ENCODE measurements around the gene DGKH. TPM values are rescaled to one million over a fixed set of nuclear protein-coding genes. Genes with fewer than 3 reads are reported as not detected.
A peak's percentile ranks its signal among the peaks of the same experiment; 100 is the strongest.
"Not testable (repeated sequence)": the region's sequence is repeated elsewhere in the genome, so short reads cannot be mapped to it uniquely, and the experiment has no call there.

DGKH gene
- total and polyA plus RNA-seq, 5 donors, result 2.0 to 12.1 (median 6.3) TPM

DNA sequence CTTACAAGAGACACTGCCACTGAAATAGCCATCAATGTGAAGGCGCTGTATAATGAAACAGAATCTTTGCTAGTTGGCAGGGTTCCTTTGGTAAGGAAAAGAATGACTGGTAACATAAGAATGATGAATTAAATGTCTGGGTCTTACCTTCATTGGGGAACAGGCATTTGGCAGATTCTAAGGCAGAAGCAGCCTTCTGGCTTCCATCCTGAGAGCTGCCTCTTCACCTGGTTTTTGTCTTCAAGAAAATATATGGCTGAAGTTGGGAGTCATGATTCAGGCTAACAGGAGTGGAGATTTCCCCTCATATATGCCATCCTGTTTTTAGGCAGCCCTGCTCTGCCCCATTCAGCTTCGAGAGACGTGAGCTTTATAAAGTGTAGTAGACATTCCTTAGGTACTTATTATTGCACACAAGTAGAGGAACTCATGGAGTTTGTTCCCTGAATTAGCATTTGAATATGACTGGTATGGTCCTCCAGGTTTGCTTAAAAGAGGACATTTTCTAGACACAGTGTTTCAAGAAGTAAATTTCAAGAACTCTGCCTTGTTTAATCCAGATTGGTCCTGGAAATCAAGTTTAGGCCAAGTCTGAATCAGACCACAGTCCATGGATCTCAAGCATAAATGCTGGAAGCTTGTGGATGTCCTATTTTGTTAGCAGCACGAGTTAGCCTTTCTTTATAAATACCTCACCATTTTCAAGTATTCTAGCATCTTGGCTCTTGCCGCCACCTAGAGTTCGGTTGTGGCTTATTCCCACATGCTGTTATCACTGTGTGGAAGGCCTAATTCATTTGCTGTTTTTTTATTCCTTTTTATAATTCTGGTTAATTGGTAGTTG, 167.4 kb downstream of the DGKH start:
- Histone ChIP-seq H3K4me3 (ENCODE audit: low read length) (no peak overlapping the region), H3K4me1 (ENCODE audit: control insufficient read depth, insufficient read depth, low read length) (no peaks in the 10 kb centered on the region), H3K9me3 (ENCODE audit: control insufficient read depth, low read length) (no peaks in the 10 kb centered on the region), H3K27ac (ENCODE audit: low read length) (no peak overlapping the region), H3K27me3 (ENCODE audit: control insufficient read depth, insufficient read depth) (no peaks in the 10 kb centered on the region)
- ATAC-seq, result no peak
- 68% methylated on average over 6 of the region's 6 CpGs for WGBS
- intact Hi-C loops (cut with DNase I), result no loop called here
- peak in 1 of 3 donors; percentile 24 for DNase-seq

DNA sequence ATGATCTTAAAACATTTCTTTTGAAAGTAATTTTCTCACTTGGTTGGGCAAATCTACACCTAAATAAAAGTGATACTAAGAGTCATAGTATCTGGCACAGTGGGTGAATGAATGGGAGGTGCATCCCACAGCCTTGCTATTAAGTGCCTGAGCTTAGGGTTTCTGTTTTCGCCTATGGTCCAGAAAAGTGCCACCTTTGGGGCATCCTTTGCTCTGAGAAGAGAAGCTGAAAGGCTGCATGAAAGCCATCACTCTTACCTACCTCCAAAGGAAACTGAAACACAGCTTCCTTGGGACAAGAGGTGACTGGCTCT, 167.9 kb downstream of the DGKH start:
- WGBS, result 86% methylated on average over 1 of the region's 1 CpG
- ATAC-seq, result no peak
- intact Hi-C loops (cut with DNase I), result no loop called here

GRCh38 chr13:42218576-42218975, 170.1 kb downstream of the DGKH start:
- ATAC-seq (no peak), DNase-seq (peak; percentile 11 to 53 (median 34))
- Histone ChIP-seq H3K27me3 (ENCODE audit: control insufficient read depth, insufficient read depth) (no peaks in the 10 kb centered on the region), H3K27ac (ENCODE audit: low read length) (no peak overlapping the region), H3K4me1 (ENCODE audit: control insufficient read depth, insufficient read depth, low read length) (no peaks in the 10 kb centered on the region), H3K4me3 (ENCODE audit: low read length) (no peak overlapping the region), H3K9me3 (ENCODE audit: control insufficient read depth, low read length) (no peaks in the 10 kb centered on the region)
- WGBS, result 92% methylated on average over 3 of the region's 3 CpGs
- intact Hi-C loops (cut with DNase I), result no loop called here

More for the DNA sequence above, 167.9 kb downstream of the DGKH start:
- Histone ChIP-seq H3K27me3 (ENCODE audit: control insufficient read depth, insufficient read depth) (no peaks in the 10 kb centered on the region), H3K9me3 (ENCODE audit: control insufficient read depth, low read length) (no peaks in the 10 kb centered on the region), H3K4me3 (ENCODE audit: low read length) (no peak overlapping the region), H3K4me1 (ENCODE audit: control insufficient read depth, insufficient read depth, low read length) (no peaks in the 10 kb centered on the region), H3K27ac (ENCODE audit: low read length) (no peak overlapping the region)
- no peak for DNase-seq

DNA sequence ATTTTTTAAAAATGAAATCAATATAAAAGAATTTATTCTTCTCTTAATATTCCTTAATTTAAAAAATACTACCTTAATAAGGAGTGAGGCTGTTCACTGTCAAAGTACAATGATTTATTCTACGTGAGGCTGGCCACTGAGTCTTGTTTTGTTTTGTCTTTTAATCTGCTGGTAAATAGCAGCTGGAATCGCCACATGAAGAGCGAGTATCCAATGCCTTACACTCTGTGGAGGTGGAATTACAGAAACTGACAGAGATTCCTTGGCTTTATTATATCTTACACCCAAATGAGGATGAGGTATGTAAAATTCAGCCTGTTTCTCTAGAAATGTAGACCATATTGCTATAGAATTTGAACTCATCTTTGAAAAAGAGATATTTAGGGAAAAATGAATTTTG, 170.6 kb downstream of the DGKH start:
- intact Hi-C loops (cut with DNase I), result no loop called here
- H3K4me3 ChIP-seq (ENCODE audit: low read length), result no peak overlapping the region
- WGBS, result 90% methylated on average over 3 of the region's 3 CpGs
- H3K9me3 ChIP-seq (ENCODE audit: control insufficient read depth, low read length), result no peaks in the 10 kb centered on the region
- H3K4me1 ChIP-seq (ENCODE audit: control insufficient read depth, insufficient read depth, low read length), result no peaks in the 10 kb centered on the region
- DNase-seq (no peak), ATAC-seq (no peak)
- H3K27me3 ChIP-seq (ENCODE audit: control insufficient read depth, insufficient read depth), result no peaks in the 10 kb centered on the region
- no peak overlapping the region for H3K27ac ChIP-seq (ENCODE audit: low read length)

DNA sequence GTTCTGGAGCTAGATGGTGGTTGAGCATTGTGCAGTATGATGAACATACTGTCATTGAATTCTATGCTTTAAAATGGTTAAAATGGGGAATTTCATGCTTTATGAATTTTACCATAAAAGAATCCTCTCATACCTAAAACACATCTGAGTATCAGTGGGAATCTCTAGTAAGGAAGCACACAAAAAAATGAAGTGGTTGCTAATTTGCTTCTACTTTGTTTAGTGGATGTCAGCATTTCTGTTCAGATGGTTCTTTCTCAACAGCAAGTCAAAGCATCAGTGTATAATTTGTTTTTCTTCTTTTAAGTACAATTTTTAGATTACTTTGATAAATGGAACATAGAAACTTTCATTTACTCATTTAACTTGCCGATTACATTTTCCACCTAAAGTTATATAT, 171.4 kb downstream of the DGKH start:
- H3K4me3 ChIP-seq (ENCODE audit: low read length), result no peak overlapping the region
- DNase-seq, result no peak
- H3K27ac ChIP-seq (ENCODE audit: low read length), result no peak overlapping the region
- no peaks in the 10 kb centered on the region for H3K9me3 ChIP-seq (ENCODE audit: control insufficient read depth, low read length)
- no peaks in the 10 kb centered on the region for H3K27me3 ChIP-seq (ENCODE audit: control insufficient read depth, insufficient read depth)
- no peak for ATAC-seq
- H3K4me1 ChIP-seq (ENCODE audit: control insufficient read depth, insufficient read depth, low read length), result no peaks in the 10 kb centered on the region
- intact Hi-C loops (cut with DNase I), result no loop called here
- 98% methylated on average over 1 of the region's 1 CpG for WGBS

GRCh38 chr13:42221121-42221765, 172.8 kb downstream of the DGKH start:
- Histone ChIP-seq H3K27ac (ENCODE audit: low read length) (no peak overlapping the region), H3K4me3 (ENCODE audit: low read length) (no peak overlapping the region), H3K4me1 (ENCODE audit: control insufficient read depth, insufficient read depth, low read length) (no peaks in the 10 kb centered on the region), H3K27me3 (ENCODE audit: control insufficient read depth, insufficient read depth) (no peaks in the 10 kb centered on the region), H3K9me3 (ENCODE audit: control insufficient read depth, low read length) (no peaks in the 10 kb centered on the region)
- ATAC-seq (no peak), DNase-seq (no peak)
- WGBS, result 90% methylated on average over 4 of the region's 4 CpGs
- intact Hi-C loops (cut with DNase I), result no loop called here

DNA sequence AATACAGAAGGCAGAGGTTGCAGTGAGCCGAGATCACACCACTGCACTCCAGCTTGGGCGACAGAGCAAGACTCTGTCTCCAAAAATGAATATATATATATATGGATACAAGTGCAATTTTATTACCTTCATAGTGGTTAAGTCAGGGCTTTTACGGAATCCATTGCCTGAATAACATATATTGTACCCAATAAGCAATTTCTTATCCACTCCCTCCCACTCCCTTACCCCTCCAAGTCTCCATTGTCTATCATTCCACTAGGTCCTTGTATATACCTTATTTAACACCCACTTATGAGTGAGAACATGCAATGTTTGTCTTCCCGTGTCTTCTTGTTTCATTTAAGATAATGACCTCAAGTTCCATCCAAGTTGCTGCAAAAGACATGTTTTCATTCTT, 175.2 kb downstream of the DGKH start:
- Histone ChIP-seq H3K27ac (ENCODE audit: low read length) (no peak overlapping the region), H3K4me1 (ENCODE audit: control insufficient read depth, insufficient read depth, low read length) (no peaks in the 10 kb centered on the region), H3K4me3 (ENCODE audit: low read length) (no peak overlapping the region), H3K9me3 (ENCODE audit: control insufficient read depth, low read length) (no peaks in the 10 kb centered on the region), H3K27me3 (ENCODE audit: control insufficient read depth, insufficient read depth) (no peaks in the 10 kb centered on the region)
- WGBS, result 98% methylated on average over 4 of the region's 4 CpGs
- DNase-seq, result no peak
- no peak for ATAC-seq
- intact Hi-C loops (cut with DNase I), result no loop called here

GRCh38 chr13:42225051-42225450, 176.6 kb downstream of the DGKH start:
- Histone ChIP-seq H3K4me3 (ENCODE audit: low read length) (no peak overlapping the region), H3K27me3 (ENCODE audit: control insufficient read depth, insufficient read depth) (no peaks in the 10 kb centered on the region), H3K27ac (ENCODE audit: low read length) (no peak overlapping the region), H3K4me1 (ENCODE audit: control insufficient read depth, insufficient read depth, low read length) (no peaks in the 10 kb centered on the region), H3K9me3 (ENCODE audit: control insufficient read depth, low read length) (no peaks in the 10 kb centered on the region)
- DNase-seq, result no peak
- no peak for ATAC-seq
- WGBS, result 97% methylated on average over 2 of the region's 2 CpGs
- intact Hi-C loops (cut with DNase I), result no loop called here

DNA sequence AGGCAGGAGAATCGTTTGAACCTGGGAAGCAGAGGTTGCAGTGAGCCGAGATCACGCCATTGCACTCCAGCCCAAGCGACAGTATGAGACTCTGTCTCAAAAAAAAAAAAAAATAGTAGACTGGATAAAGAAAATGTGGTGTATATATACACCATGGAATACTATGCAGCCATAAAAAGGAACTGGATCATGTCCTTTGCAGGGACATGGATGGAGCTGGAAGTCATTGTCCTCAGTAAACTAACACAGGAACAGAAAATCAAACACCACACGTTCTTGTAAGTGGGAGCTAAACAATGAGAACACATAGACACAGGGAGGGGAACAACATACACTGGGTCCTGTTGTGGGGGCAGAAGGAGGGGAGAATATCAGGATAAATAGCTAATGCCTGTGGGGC, 178.3 kb downstream of the DGKH start:
- DNase-seq; H3K4me3 ChIP-seq (ENCODE audit: low read length); intact Hi-C loops (cut with DNase I); H3K9me3 ChIP-seq (ENCODE audit: control insufficient read depth, low read length); H3K27me3 ChIP-seq (ENCODE audit: control insufficient read depth, insufficient read depth); ATAC-seq; H3K4me1 ChIP-seq (ENCODE audit: control insufficient read depth, insufficient read depth, low read length); H3K27ac ChIP-seq (ENCODE audit: low read length): not testable (repeated sequence)
- 96% methylated on average over 5 of the region's 5 CpGs for WGBS

GRCh38 chr13:42228527-42228926, 180.1 kb downstream of the DGKH start:
- Histone ChIP-seq H3K4me3 (ENCODE audit: low read length) (no peak overlapping the region), H3K27ac (ENCODE audit: low read length) (no peak overlapping the region), H3K27me3 (ENCODE audit: control insufficient read depth, insufficient read depth) (no peaks in the 10 kb centered on the region), H3K4me1 (ENCODE audit: control insufficient read depth, insufficient read depth, low read length) (no peaks in the 10 kb centered on the region), H3K9me3 (ENCODE audit: control insufficient read depth, low read length) (no peaks in the 10 kb centered on the region)
- intact Hi-C loops (cut with DNase I), result no loop called here
- DNase-seq (no peak), ATAC-seq (no peak)
- WGBS, result 93% methylated on average over 1 of the region's 1 CpG

DNA sequence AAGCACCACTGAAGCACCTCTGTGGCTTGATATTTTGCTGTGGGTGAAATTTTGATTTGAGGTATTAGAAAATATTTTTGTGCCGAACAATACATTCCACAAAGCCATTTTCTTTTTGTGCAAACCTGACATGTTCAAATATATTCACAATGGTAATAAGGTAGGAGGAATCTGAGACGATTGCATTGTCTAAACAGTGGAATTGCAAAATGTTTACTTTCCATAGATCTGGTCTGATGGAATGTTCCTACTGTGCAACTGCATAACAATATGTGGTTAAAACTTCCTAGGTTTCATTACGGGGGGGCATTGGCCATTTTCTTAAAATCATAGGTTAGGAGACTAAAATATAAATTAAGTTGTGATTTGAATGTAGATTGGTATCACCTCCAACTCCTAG, 180.8 kb downstream of the DGKH start:
- no peak for DNase-seq
- no peak for ATAC-seq
- H3K9me3 ChIP-seq (ENCODE audit: control insufficient read depth, low read length), result no peaks in the 10 kb centered on the region
- H3K4me1 ChIP-seq (ENCODE audit: control insufficient read depth, insufficient read depth, low read length), result no peaks in the 10 kb centered on the region
- no peak overlapping the region for H3K27ac ChIP-seq (ENCODE audit: low read length)
- H3K4me3 ChIP-seq (ENCODE audit: low read length), result no peak overlapping the region
- intact Hi-C loops (cut with DNase I), result no loop called here
- WGBS, result 90% methylated on average over 3 of the region's 3 CpGs
- no peaks in the 10 kb centered on the region for H3K27me3 ChIP-seq (ENCODE audit: control insufficient read depth, insufficient read depth)

Data from right cardiac atrium (tissue), 5 donors.